Suprapubic skin (tissue), 4 donors: ENCODE data around the gene GCC2. TPM values are rescaled to one million over a fixed set of nuclear protein-coding genes. Genes with fewer than 3 reads are reported as not detected.

Source experiments
- DNase-seq, 2 donors: peaks; one replicate each; pipeline ENCODE4 v3.0.0-alpha.2; 2019; ENCODE audit warnings: low spot score in 2 of 2
- H3K27ac ChIP-seq: fragments of 200-600 bp; sonication (generic); one replicate; pipeline ENCODE4 v1.5.1; 2019
- H3K27me3 ChIP-seq: fragments of 200-600 bp; sonication (generic); one replicate; pipeline ENCODE4 v1.5.1; 2019
- H3K36me3 ChIP-seq: fragments of 200-600 bp; sonication (generic); one replicate; pipeline ENCODE4 v1.5.1; 2019
- H3K4me1 ChIP-seq: fragments of 200-600 bp; sonication (generic); one replicate; pipeline ENCODE4 v1.5.1; 2019
- H3K4me3 ChIP-seq: fragments of 200-600 bp; sonication (generic); one replicate; pipeline ENCODE4 v1.5.1; 2019; ENCODE audit warnings: mild to moderate bottlenecking
- H3K9me3 ChIP-seq: fragments of 200-600 bp; sonication (generic); one replicate; pipeline ENCODE4 v1.5.1; 2019
- CTCF ChIP-seq, 2 donors: fragments of 200-600 bp in 1 of 2; fragments of 450-650 bp in 1 of 2; sonication (generic) in 1 of 2; IDR thresholded peaks; one replicate each; pipeline ENCODE4 v1.5.1; 2016 to 2019; ENCODE audit warnings: antibody characterized with exemption in 2 of 2, mild to moderate bottlenecking in 1 of 2, moderate library complexity in 1 of 2
- EP300 ChIP-seq: sonication (generic); formaldehyde crosslinking; IDR thresholded peaks from one replicate; pipeline ENCODE4 v1.6.1; 2017; ENCODE audit warnings: antibody characterized with exemption
- POLR2A ChIP-seq, 2 donors: fragments of 450-650 bp; IDR thresholded peaks; one replicate each; pipeline ENCODE4 v1.6.1; 2017; ENCODE audit warnings: antibody characterized with exemption in 2 of 2, mild to moderate bottlenecking in 2 of 2, moderate library complexity in 2 of 2
- POLR2AphosphoS5 ChIP-seq, 3 donors: sonication (generic); formaldehyde crosslinking; IDR thresholded peaks; one replicate each; pipeline ENCODE4 v1.6.1; 2017; ENCODE audit warnings: antibody characterized with exemption in 3 of 3
- WGBS: methylation state at CpG from one replicate; pipeline ENCODE4 v1.1.5; 2018; 5-methylcytosine and 5-hydroxymethylcytosine counted together
- total RNA-seq, 4 donors: library from RNA; depleted of rRNA; stranded (reverse); fragments of >200 nt; gene quantifications; one replicate each; pipeline ENCODE4 v1.1.0, GENCODE V29; 2016

The GCC2 gene
- total RNA-seq, 4 donors from 2014 or later = 11.0 to 46.7 (median 16.5) TPM

- WGBS = 92% methylated on average over 3 of the region's 3 CpGs
- no peaks in the 10 kb centered on the region for H3K9me3 ChIP-seq
- H3K4me3 ChIP-seq = no peak overlapping the region
- no peaks in the 10 kb centered on the region for H3K27me3 ChIP-seq
- TF ChIP-seq POLR2A (IDR thresholded peaks at IDR 0.05) = no peak
- TF ChIP-seq CTCF (IDR thresholded peaks at IDR 0.05) = no peak
- no peak for TF ChIP-seq POLR2AphosphoS5 (IDR thresholded peaks at IDR 0.05)
- no peak for TF ChIP-seq EP300
- DNase-seq = no peak
- H3K27ac ChIP-seq = no peak overlapping the region
- H3K4me1 ChIP-seq = no peaks in the 10 kb centered on the region
- H3K36me3 ChIP-seq = no peaks in the 10 kb centered on the region
Observed at GRCh38 chr2:108414256-108414876, 34.6 kb upstream of the GCC2 start.

DNA sequence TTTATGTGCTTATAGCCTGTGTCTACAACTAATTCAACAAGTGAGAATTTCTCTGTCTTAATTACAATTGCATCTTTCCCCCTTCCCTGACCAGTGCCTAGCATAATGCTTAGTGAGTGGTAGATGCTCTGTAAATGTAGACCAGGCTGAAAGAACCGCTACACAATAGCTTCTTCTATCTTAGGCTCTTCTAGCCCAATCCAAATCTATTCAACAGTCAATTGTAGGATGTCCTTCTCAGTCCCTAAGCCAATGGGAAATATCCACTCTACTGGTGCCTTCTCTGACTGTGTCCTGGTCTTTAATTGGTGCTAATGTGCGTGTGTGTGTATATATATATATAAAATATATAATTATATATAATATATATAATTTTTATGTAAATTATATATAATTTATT lies 34.1 kb upstream of the GCC2 start:
- 90% methylated on average over 2 of the region's 2 CpGs for WGBS
- H3K27ac ChIP-seq = no peak overlapping the region

DNA sequence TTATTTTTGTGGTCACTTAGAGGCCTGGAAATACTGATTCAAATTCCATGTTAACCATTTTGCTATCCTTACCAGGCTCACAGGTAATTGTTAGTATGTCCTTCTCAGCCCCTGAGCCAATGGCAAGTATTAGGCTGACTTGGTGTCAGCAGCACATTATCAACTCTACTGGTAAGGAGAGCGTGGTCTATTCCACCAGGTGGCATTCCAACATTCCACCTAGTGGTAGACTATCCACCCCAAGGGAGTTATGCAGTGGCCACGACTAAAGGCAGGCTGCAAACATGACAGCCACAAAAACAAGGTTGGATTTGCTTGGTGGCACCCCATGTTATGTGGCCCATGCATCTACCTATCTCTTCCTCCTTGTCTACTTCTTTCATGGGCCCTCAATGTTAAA lies 31.8 kb upstream of the GCC2 start:
- no peak overlapping the region for H3K4me3 ChIP-seq
- no peak for DNase-seq
- no peaks in the 10 kb centered on the region for H3K4me1 ChIP-seq
- TF ChIP-seq POLR2A (IDR thresholded peaks at IDR 0.05) (no peak), CTCF (IDR thresholded peaks at IDR 0.05) (no peak), EP300 (no peak), POLR2AphosphoS5 (IDR thresholded peaks at IDR 0.05) (no peak)
- no peaks in the 10 kb centered on the region for H3K27me3 ChIP-seq
- 60% methylated on average over 2 of the region's 2 CpGs for WGBS
- H3K36me3 ChIP-seq = no peaks in the 10 kb centered on the region
- H3K9me3 ChIP-seq = no peaks in the 10 kb centered on the region
- no peak overlapping the region for H3K27ac ChIP-seq

More for the DNA sequence above, 34.1 kb upstream of the GCC2 start:
- H3K9me3 ChIP-seq = no peaks in the 10 kb centered on the region
- H3K4me1 ChIP-seq = no peaks in the 10 kb centered on the region
- TF ChIP-seq CTCF (IDR thresholded peaks at IDR 0.05) = no peak
- TF ChIP-seq POLR2A (IDR thresholded peaks at IDR 0.05) = no peak
- TF ChIP-seq EP300 = no peak
- no peak for TF ChIP-seq POLR2AphosphoS5 (IDR thresholded peaks at IDR 0.05)
- no peak overlapping the region for H3K4me3 ChIP-seq
- no peak for DNase-seq
- no peaks in the 10 kb centered on the region for H3K36me3 ChIP-seq
- H3K27me3 ChIP-seq = no peaks in the 10 kb centered on the region

DNA sequence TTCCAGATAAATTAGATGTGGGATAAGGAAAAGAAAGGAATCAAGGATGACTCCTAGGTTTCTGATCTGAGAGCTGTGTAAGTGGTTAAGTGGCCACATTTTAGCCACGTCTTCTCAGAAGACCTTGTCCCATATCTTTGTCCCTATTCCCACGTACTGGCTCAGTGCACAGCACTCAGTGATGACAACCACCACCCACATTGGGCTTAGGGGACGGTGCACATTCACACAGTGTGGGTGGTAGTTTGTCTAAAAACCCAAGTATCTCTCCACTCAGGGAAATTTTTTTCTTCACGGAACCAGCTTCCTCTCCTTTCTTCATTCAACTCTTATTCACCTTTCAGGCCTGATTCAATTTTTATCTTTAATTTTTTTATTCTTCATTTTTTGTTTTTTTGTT lies 30.6 kb upstream of the GCC2 start:
- Histone ChIP-seq H3K36me3 (no peaks in the 10 kb centered on the region), H3K27me3 (no peaks in the 10 kb centered on the region), H3K27ac (no peak overlapping the region), H3K9me3 (no peaks in the 10 kb centered on the region), H3K4me3 (no peak overlapping the region), H3K4me1 (no peaks in the 10 kb centered on the region)
- DNase-seq = no peak
- 80% methylated on average over 4 of the region's 4 CpGs for WGBS
- TF ChIP-seq CTCF (IDR thresholded peaks at IDR 0.05) (no peak), POLR2A (IDR thresholded peaks at IDR 0.05) (no peak), POLR2AphosphoS5 (IDR thresholded peaks at IDR 0.05) (no peak), EP300 (no peak)

DNA sequence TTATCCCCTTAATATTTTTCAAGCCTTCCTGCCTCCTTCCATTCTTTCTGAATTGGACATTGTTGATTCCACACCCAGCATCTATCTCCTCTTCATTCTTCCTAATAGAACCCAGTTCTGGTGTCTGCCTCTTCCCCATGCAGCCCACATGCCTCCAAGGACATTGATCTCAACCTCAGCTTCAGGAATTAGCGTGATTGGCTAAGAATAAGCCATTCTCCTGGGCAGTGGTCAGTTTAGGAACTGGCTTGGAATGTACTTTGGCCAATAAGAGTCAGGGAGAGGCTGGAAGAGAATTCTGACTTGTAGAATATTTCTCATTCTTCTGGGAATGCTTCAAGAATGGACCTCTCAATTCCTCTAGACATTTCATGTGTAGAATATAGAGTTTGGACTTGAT lies 25.9 kb upstream of the GCC2 start:
- 81% methylated on average over 1 of the region's 1 CpG for WGBS
- no peak overlapping the region for H3K27ac ChIP-seq
- H3K4me1 ChIP-seq = no peaks in the 10 kb centered on the region
- H3K4me3 ChIP-seq = no peak overlapping the region
- no peak for DNase-seq
- no peak for TF ChIP-seq CTCF (IDR thresholded peaks at IDR 0.05)
- TF ChIP-seq POLR2AphosphoS5 (IDR thresholded peaks at IDR 0.05) = no peak
- no peak for TF ChIP-seq POLR2A (IDR thresholded peaks at IDR 0.05)
- TF ChIP-seq EP300 = no peak
- no peaks in the 10 kb centered on the region for H3K36me3 ChIP-seq
- no peaks in the 10 kb centered on the region for H3K9me3 ChIP-seq
- no peaks in the 10 kb centered on the region for H3K27me3 ChIP-seq
